Raji (cell line): ENCODE results near the gene CADM1.

Experiments used
- POLR2A ChIP-seq: IDR thresholded peaks from 2 replicates; pipeline ENCODE4 v1.6.1; 2011; ENCODE audit warnings: low read depth, low read length, control low read depth; ENCODE audit not compliant: insufficient read depth

CADM1 gene

GRCh38 chr11:115126515-115127208 is 377.6 kb downstream of the CADM1 start:
- no peak for TF ChIP-seq POLR2A

GRCh38 chr11:115126092-115126491 is 378.1 kb downstream of the CADM1 start:
- no peak for TF ChIP-seq POLR2A

GRCh38 chr11:115124786-115125185 is 379.4 kb downstream of the CADM1 start:
- no peak for TF ChIP-seq POLR2A

DNA sequence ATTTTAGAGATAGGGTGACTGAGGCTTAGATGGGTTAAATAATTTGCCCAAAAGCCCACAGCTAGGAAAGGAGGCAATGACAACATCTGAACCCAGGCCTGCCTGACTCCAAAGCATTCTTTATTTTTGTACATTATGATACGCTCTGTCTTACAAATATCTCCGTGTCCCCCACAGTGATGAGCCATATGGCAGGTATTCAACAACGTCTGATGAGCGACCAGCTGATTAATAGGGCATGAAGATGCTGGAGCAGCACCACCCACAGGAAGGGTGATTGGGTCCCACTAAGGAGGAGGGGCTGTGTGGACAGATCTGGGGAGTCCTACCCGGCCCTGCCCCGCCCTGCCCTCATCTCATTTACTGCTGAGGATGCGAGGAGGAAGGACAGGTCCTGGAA is 380.6 kb downstream of the CADM1 start:
- no peak for TF ChIP-seq POLR2A

DNA sequence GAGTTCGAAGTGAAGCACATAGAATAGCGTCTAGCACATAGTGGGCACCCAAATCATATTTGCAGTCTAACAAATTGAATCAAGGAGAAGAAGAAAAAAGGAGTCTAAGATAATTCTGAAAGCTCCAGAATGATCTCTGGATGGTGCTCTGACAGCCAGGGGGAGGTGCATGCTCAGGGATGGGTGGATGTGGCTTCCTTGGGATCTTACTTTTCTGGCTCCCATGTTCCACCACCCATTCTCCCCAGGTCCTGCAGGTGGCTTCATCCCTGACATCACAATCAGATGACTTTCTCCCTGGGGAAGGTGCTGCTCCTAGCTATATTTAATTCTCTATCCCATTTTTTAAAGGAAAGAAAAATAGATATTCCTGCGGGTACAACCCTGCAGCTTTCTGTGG is 381.9 kb downstream of the CADM1 start:
- no peak for TF ChIP-seq POLR2A
